ENCODE measurements around the gene SERINC4. TPM values are rescaled to one million over a fixed set of nuclear protein-coding genes. Genes with fewer than 3 reads are reported as not detected.
"Not testable (repeated sequence)": the region's sequence is repeated elsewhere in the genome, so short reads cannot be mapped to it uniquely, and the experiment has no call there.

SERINC4 gene
- total RNA-seq, 2 experiments from 2014 or later = 0.20 to 0.30 TPM

DNA sequence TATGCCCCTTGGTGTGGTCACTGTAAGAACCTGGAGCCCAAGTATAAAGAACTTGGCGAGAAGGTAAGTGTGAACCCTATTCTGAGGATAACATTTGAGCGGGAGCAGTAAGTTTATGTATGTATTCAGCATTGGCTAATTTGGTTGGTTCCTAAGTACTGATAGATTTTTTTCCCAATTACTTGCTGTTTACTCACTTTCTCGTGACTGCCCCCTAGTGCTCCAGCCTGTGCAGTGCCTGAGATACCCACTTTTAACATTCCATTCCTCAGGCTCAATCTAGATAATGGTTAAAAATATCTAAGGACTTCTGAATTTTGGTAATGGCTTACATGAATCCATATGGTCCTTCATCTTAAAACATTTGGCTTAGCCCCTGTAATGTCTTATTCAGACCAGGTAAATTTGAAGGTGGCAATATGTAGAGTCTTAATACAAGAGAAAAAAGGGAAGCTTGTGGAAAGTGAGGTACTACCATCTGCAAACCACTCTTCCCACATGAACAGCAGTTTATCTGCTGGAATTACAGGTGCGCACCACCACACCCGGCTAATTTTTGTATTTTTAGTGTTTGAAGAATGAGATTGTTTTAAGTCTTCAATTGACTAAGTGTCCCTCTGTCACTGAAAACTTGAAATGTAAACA lies 30.3 kb downstream of the SERINC4 start:
- Mint-ChIP-seq H3K36me3 (peaks cover 61% of the 10 kb centered on the region), H3K27me3 (no peaks in the 10 kb centered on the region), H3K27ac (no peak overlapping the region), H3K9me3 (ENCODE audit: low read depth) (no peaks in the 10 kb centered on the region), H3K4me1 (no peaks in the 10 kb centered on the region), H3K4me3 (no peak overlapping the region)
- ATAC-seq (peak; percentile 78), DNase-seq (peak; percentile 69)
- CTCF ChIA-PET = interaction anchor here (0.9 to 2.6 kb wide), 11 partner anchors 7 to 329 kb away, joined by 3 to 9 read pairs (median 4); partner anchors contain the start of genes ELL3, HYPK and SERINC4

DNA sequence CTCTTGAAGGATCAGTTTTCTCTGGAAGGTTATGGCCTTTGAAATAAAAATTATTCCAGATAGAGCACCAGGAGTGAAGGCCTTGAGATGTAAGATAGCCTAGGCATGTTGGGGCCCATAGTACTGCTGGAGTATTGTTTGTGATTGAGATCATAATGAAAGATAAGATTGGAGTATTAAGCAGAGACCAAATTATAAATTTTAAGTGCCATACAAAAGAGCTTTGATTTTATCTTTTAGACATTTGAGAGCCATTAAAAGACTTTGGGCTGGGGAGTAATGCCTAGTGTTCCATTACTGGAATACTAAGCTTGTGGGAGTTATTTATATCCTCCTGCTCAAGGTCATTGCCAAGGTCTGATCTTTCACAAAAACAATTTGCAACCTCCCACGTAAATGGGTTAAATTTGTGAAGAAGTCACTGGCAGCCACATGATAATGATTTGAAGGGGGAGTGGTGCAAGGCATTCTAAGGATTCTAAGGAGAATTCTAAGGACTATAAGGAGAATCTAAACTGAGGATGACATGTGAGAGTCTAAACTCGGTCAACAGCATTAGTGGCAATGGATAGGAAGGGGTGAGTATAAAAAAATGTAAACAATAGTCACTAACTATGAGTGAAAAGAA lies 36.1 kb downstream of the SERINC4 start:
- no peaks in the 10 kb centered on the region for H3K4me1 Mint-ChIP-seq
- H3K4me3 Mint-ChIP-seq = no peak overlapping the region
- peaks cover 60% of the 10 kb centered on the region for H3K36me3 Mint-ChIP-seq
- no peaks in the 10 kb centered on the region for H3K27me3 Mint-ChIP-seq
- CTCF ChIA-PET = interaction anchor here (2.3 kb wide), 1 partner anchor 13 kb away, joined by 8 read pairs; no protein-coding TSS in a partner anchor
- no peak overlapping the region for H3K27ac Mint-ChIP-seq
- no peak for DNase-seq
- no peaks in the 10 kb centered on the region for H3K9me3 Mint-ChIP-seq (ENCODE audit: low read depth)
- ATAC-seq = no peak

DNA sequence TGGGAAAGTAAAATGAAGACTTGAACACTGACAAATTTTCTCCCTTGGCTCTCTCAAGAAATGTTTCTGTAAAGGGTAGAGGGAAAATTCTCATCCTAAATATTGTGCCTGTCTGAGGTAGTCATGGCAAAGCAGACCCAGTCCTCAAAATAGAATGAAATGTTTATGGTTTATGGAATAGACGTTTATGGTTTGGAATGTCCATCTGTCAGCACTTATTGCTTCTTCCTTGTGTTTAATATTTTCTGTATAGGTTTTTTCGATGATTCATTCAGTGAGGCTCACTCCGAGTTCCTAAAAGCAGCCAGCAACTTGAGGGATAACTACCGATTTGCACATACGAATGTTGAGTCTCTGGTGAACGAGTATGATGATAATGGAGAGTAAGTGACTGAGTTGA lies 37.2 kb downstream of the SERINC4 start:
- ATAC-seq = no peak
- Mint-ChIP-seq H3K4me3 (no peak overlapping the region), H3K4me1 (no peaks in the 10 kb centered on the region), H3K36me3 (peaks cover 54% of the 10 kb centered on the region), H3K27ac (no peak overlapping the region), H3K9me3 (ENCODE audit: low read depth) (no peaks in the 10 kb centered on the region), H3K27me3 (no peaks in the 10 kb centered on the region)
- DNase-seq = no peak
- CTCF ChIA-PET = no interaction called here

DNA sequence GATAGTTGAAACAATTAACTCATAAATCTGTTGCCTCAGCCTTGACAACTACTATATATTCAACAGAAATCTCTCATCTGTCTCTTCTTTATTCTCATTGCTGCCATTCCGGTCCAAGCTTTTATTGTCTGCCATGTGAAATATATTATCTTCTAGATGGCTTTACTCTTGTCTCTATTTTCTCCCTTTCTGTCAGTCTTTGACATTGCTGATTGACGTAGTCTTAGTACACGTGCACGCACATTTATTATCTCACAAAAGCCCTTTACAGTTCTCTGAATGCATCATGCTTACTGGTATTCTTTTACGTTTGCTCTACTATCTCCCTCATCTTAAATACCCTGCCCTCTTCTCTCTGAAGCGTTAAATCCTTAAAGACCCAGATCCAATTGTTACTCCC lies 48.1 kb downstream of the SERINC4 start:
- Mint-ChIP-seq H3K36me3 (peaks cover 31% of the 10 kb centered on the region), H3K4me3 (peak overlapping the region; percentile 5), H3K27me3 (no peaks in the 10 kb centered on the region), H3K27ac (no peak overlapping the region), H3K9me3 (ENCODE audit: low read depth) (no peaks in the 10 kb centered on the region), H3K4me1 (peaks cover 46% of the 10 kb centered on the region)
- CTCF ChIA-PET = no interaction called here
- ATAC-seq (no peak), DNase-seq (no peak)

DNA sequence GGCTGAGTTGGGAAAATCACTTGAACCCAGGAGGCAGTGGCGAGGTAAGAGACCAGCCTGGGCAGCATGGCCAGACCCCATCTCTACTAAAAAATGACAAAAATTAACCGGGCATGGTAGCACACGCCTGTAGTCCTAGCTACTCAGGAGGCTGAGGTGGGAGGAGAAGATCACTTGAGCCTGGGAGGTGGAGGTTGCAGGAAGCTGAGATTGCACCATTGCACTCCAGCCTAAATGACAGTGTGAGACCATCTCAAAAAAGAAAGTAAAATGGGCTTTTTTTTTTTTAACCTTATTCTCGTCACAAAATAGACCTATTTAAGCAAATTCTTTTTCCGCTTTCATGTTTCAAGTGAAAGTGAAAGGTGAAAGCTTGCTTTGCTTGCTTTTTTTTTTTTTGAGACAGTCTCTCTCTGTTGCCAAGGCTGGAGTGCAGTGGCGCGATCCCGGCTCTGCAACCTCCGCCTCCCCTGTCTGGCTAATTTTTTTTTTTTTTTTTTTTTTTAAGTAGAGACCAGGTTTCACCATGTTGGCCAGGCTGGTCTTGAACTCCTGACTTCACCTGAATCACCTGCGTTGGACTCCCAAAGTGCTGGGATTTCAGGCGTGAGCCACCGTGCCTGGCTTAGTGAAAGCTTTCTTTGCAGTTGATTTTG lies 50.2 kb downstream of the SERINC4 start:
- ATAC-seq (peak; percentile 43), DNase-seq (peak; percentile 72)
- CTCF ChIA-PET = interaction anchor here (0.7 to 2.4 kb wide), 8 partner anchors 9 to 404 kb away, joined by 3 to 9 read pairs (median 4); partner anchors contain the start of genes ELL3, TUBGCP4 and ZSCAN29
- peak overlapping the region; percentile 90 for H3K27ac Mint-ChIP-seq
- no peaks in the 10 kb centered on the region for H3K27me3 Mint-ChIP-seq
- H3K4me3 Mint-ChIP-seq = peak overlapping the region; percentile 71
- H3K4me1 Mint-ChIP-seq = peaks cover 48% of the 10 kb centered on the region
- H3K36me3 Mint-ChIP-seq = peaks cover 25% of the 10 kb centered on the region
- H3K9me3 Mint-ChIP-seq (ENCODE audit: low read depth) = no peaks in the 10 kb centered on the region

DNA sequence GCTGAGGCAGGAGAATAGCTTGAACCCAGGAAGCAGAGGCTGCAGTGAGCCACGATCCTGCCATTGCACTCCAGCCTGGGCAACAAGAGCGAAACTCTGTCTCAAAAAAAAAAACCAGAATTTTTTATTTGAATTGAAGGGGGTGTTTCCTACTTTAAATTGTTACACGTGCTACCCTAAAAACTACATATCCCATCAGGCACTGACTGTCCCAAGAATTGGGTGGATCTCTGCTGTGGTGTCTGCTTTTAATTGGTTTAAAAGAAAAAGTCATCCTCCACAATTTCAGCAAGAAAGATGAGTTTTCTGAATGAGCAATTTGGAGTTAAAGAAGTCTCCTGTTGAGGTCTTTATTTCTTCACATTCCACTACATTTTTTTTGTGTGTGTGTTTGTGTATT lies 51.6 kb downstream of the SERINC4 start:
- DNase-seq (peak; percentile 44), ATAC-seq (no peak)
- H3K4me3 Mint-ChIP-seq = peak overlapping the region; percentile 94
- peak overlapping the region; percentile 97 for H3K27ac Mint-ChIP-seq
- CTCF ChIA-PET = no interaction called here
- peaks cover 52% of the 10 kb centered on the region for H3K4me1 Mint-ChIP-seq
- no peaks in the 10 kb centered on the region for H3K27me3 Mint-ChIP-seq
- H3K36me3 Mint-ChIP-seq = peaks cover 16% of the 10 kb centered on the region
- H3K9me3 Mint-ChIP-seq (ENCODE audit: low read depth) = no peaks in the 10 kb centered on the region

DNA sequence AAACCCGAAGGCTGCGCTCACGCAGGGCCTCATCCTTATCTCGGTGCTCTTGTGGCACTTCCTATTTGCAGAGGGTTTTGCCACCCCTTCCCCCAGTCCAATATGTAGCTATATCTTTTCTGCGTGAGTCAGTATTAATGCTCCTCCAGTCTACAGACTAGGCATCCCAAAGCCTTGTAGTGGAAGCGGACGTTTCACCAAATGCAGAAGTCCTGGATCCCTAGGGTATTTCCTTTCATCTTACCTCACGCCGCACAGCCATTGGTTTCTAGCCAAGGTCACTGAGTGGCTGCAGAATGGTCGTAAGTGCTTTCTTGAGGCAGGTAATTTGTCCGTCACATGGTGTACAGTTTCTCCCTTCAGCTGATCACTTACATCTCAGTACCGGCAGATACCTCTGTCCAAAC lies 53.1 kb downstream of the SERINC4 start:
- H3K27me3 Mint-ChIP-seq; H3K9me3 Mint-ChIP-seq (ENCODE audit: low read depth): not testable (repeated sequence)
- Mint-ChIP-seq H3K36me3 (peaks cover 14% of the 10 kb centered on the region), H3K27ac (peak overlapping the region; percentile 97), H3K4me1 (peaks cover 44% of the 10 kb centered on the region), H3K4me3 (peak overlapping the region; percentile 94)
- peak; percentile 16 for ATAC-seq
- CTCF ChIA-PET = interaction anchor here (1.6 kb wide), 1 partner anchor 30 kb away, joined by 5 read pairs; the partner anchor contains the start of gene ELL3
- peak; percentile 48 for DNase-seq

DNA sequence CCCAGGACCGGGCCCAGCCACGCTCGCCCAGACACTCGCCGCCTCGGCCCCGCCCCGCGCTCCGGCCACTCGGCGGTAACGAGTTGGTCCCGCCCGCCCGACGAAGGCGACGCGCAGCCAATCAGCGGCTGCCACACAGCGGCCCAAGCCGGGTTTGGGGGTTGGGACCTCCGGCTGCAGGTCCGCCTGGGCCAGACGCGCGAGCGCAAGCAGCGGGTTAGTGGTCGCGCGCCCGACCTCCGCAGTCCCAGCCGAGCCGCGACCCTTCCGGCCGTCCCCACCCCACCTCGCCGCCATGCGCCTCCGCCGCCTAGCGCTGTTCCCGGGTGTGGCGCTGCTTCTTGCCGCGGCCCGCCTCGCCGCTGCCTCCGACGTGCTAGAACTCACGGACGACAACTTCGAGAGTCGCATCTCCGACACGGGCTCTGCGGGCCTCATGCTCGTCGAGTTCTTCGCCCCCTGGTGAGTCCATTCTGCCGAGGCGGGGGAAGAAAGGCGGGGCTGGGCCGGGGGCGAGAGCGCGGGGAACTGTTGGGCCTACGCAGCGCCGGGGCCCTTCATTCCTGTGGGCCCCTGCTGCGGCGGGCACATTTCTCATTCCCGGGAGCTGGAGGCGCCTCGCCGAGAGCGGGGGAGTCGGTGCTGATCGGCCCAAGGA lies 53.6 kb downstream of the SERINC4 start, which contains the start of gene PDIA3:
PDIA3 (plus strand) TSS at position 194 of the 658 bp plus-strand sequence; CDS start at position 296, 102 bp downstream.
- not testable (repeated sequence) for H3K27me3 Mint-ChIP-seq; H3K9me3 Mint-ChIP-seq (ENCODE audit: low read depth); H3K36me3 Mint-ChIP-seq
- H3K4me1 Mint-ChIP-seq = peaks cover 38% of the 10 kb centered on the region
- CTCF ChIA-PET = interaction anchor here (1.6 kb wide), 1 partner anchor 30 kb away, joined by 5 read pairs; the partner anchor contains the start of gene ELL3
- ATAC-seq = peak; percentile 86
- peak within 1 kb of the TSS; percentile 97 for H3K27ac Mint-ChIP-seq
- DNase-seq = peak; percentile 92
- peak within 1 kb of the TSS; percentile 94 for H3K4me3 Mint-ChIP-seq

Small RNA genes lying within 50 kb of the gene (microRNA-seq; reads per million reads assigned to microRNA genes)
- gene MIR1282 = not detected

Other genes with a start within 250 kb of the SERINC4 start
- gene PPIP5K1, start 210.0 kb downstream of the SERINC4 start, total RNA-seq = 10 to 100 TPM; 33.5 to 34.2 TPM
- under 1 TPM in 1 of 2 experiments, not detected in 1; 0.40 TPM for gene CKMT1B, start 206.2 kb downstream of the SERINC4 start, total RNA-seq
- 1 to 10 TPM in 1 of 2 experiments, under 1 TPM in 1; 0.70 to 1.1 TPM for gene STRC, start 181.4 kb downstream of the SERINC4 start, total RNA-seq
- gene CATSPER2, start 151.4 kb downstream of the SERINC4 start, total RNA-seq = 1 to 10 TPM in 1 of 2 experiments, under 1 TPM in 1; 0.94 to 1.3 TPM
- gene CKMT1A, start 106.4 kb downstream of the SERINC4 start, total RNA-seq = not detected
- 100 to 1,000 TPM; 247 to 293 TPM for gene PDIA3, start 53.8 kb downstream of the SERINC4 start, total RNA-seq
- gene ELL3, start 23.3 kb downstream of the SERINC4 start, total RNA-seq = 1 to 10 TPM in 1 of 2 experiments, under 1 TPM in 1; 0.49 to 1.0 TPM
- gene SERF2, start 7.9 kb downstream of the SERINC4 start, total RNA-seq = 100 to 1,000 TPM; 804 to 808 TPM
- 10 to 100 TPM; 14.8 to 16.1 TPM for gene HYPK, start 379 bp upstream of the SERINC4 start, total RNA-seq
- gene MFAP1, start 24.5 kb upstream of the SERINC4 start, total RNA-seq = 10 to 100 TPM; 34.1 to 46.5 TPM
- 10 to 100 TPM; 79.7 to 91.1 TPM for gene WDR76, start 26.8 kb upstream of the SERINC4 start, total RNA-seq

Data from activated CD8-positive, alpha-beta memory T cell treated with anti-CD3 and anti-CD28 coated beads, Interleukin-2, amount 10 ng/mL, durations not matched to agents 7 days and 5 days (primary cell).